ENCODE measurements around the gene KRT78.

The KRT78 gene

GRCh38 chr12:52788192-52788875, 60.5 kb downstream of the KRT78 start:
- no peak for DNase-seq (ENCODE audit: low read depth)
- no peak overlapping the region for H3K4me3 ChIP-seq (ENCODE audit: low read depth, low read length)
- no peak for TF ChIP-seq CTCF (conservative IDR thresholded peaks at IDR 0.05; ENCODE audit: low read depth, low read length)
